IMR-90 (cell line): ENCODE measurements around the gene TF. TPM values are rescaled to one million over a fixed set of nuclear protein-coding genes. Genes with fewer than 3 reads are reported as not detected.

Source experiments
- ATAC-seq: fragments of 200-7000 bp; cut with Tn5 transposase; 2 replicates; pipeline ENCODE4 v1.9.1; 2020; ENCODE audit warnings: low read depth, mild to moderate bottlenecking, moderate library complexity
- BruUV-seq: library from RNA; stranded (reverse); fragments of 400-500 nt; replicated peaks from 2 replicates; lab custom pipeline; 2021; lab: Mats Ljungman, UMichigan
- CTCF ChIA-PET: fragments of 300-600 bp; formaldehyde crosslinking; extraction: SDS; loops from one replicate; lab custom pipeline; 2021; ENCODE audit warnings: antibody characterized with exemption; lab: Yijun Ruan, JAX
- POLR2A ChIA-PET: fragments of 300-600 bp; sonication (Branson Sonifier 250); formaldehyde crosslinking; loops from one replicate; lab custom pipeline; 2022; ENCODE audit warnings: antibody characterized with exemption; ENCODE audit not compliant: unreplicated experiment; lab: Charles Lee
- DNase-seq: peaks from one replicate; pipeline ENCODE4 v3.0.0; 2013
- H2AFZ ChIP-seq: replicated peaks from 2 replicates; pipeline ENCODE3; 2013; ENCODE audit warnings: low read length, mild to moderate bottlenecking; ENCODE audit not compliant: poor library complexity
- H2AK5ac ChIP-seq: 2 replicates; pipeline ENCODE4 v1.6.1; 2013; ENCODE audit warnings: low read depth, low read length, inconsistent platforms
- H2AK9ac ChIP-seq: replicated peaks from 2 replicates; pipeline ENCODE3; 2013; ENCODE audit warnings: mild to moderate bottlenecking, low read depth, low read length, moderate library complexity; ENCODE audit not compliant: poor library complexity
- H2BK120ac ChIP-seq: 2 replicates; pipeline ENCODE4 v1.6.1; 2013; ENCODE audit warnings: low read depth, low read length, inconsistent platforms
- H2BK15ac ChIP-seq: 3 replicates; pipeline ENCODE4 v1.6.1; 2013; ENCODE audit warnings: low read depth, low read length, inconsistent platforms
- H2BK20ac ChIP-seq: 2 replicates; pipeline ENCODE4 v1.6.1; 2013; ENCODE audit warnings: low read depth, mild to moderate bottlenecking, inconsistent platforms, low read length, moderate library complexity
- H2BK5ac ChIP-seq: 2 replicates; pipeline ENCODE4 v1.6.1; 2013; ENCODE audit warnings: mild to moderate bottlenecking, low read depth, low read length, inconsistent platforms; ENCODE audit not compliant: poor library complexity, severe bottlenecking
- H3K14ac ChIP-seq: replicated peaks from 2 replicates; pipeline ENCODE4 v1.6.1; 2013; ENCODE audit warnings: low read depth, low read length, inconsistent platforms
- H3K18ac ChIP-seq: 2 replicates; pipeline ENCODE4 v1.6.1; 2013; ENCODE audit warnings: low read depth, low read length, control low read depth
- H3K23ac ChIP-seq: 2 replicates; pipeline ENCODE4 v1.6.1; 2013; ENCODE audit warnings: low read depth, low read length, inconsistent platforms
- H3K27ac ChIP-seq: 2 replicates; pipeline ENCODE4 v1.5.1; 2013; ENCODE audit warnings: mild to moderate bottlenecking, control low read depth, low read length; ENCODE audit not compliant: insufficient read depth
- H3K27me3 ChIP-seq: 2 replicates; pipeline ENCODE4 v1.6.1; 2013; ENCODE audit warnings: low read length; ENCODE audit not compliant: control insufficient read depth, insufficient read depth
- H3K36me3 ChIP-seq: 2 replicates; pipeline ENCODE4 v1.6.1; 2013; ENCODE audit warnings: low read length, mixed read lengths; ENCODE audit not compliant: control insufficient read depth, insufficient read depth
- H3K4ac ChIP-seq: 2 replicates; pipeline ENCODE4 v1.6.1; 2013; ENCODE audit warnings: low read depth, low read length, inconsistent platforms
- H3K4me1 ChIP-seq: 2 replicates; pipeline ENCODE4 v1.6.1; 2013; ENCODE audit warnings: low read length, mixed read lengths; ENCODE audit not compliant: control insufficient read depth, insufficient read depth
- H3K4me2 ChIP-seq: 2 replicates; pipeline ENCODE4 v1.6.1; 2013; ENCODE audit warnings: low read depth, mild to moderate bottlenecking, control low read depth, low read length, moderate library complexity
- H3K4me3 ChIP-seq: 2 replicates; pipeline ENCODE4 v1.5.1; 2013; ENCODE audit warnings: low read depth, mild to moderate bottlenecking, control low read depth, low read length, moderate library complexity; ENCODE audit not compliant: insufficient read depth
- H3K56ac ChIP-seq: 2 replicates; pipeline ENCODE4 v1.6.1; 2013; ENCODE audit warnings: low read length, inconsistent platforms; ENCODE audit not compliant: insufficient read depth; ENCODE audit errors: extremely low read depth
- H3K79me1 ChIP-seq, 2 experiments: 2 replicates each; pipeline ENCODE4 v1.6.1; 2013; ENCODE audit warnings: low read length in 2 of 2, inconsistent platforms in 1 of 2, low read depth in 1 of 2
- H3K9ac ChIP-seq: 2 replicates; pipeline ENCODE4 v1.6.1; 2013; ENCODE audit warnings: low read depth, low read length, control low read depth
- H3K9me1 ChIP-seq: 2 replicates; pipeline ENCODE4 v1.6.1; 2013; ENCODE audit warnings: low read length, inconsistent platforms; ENCODE audit not compliant: insufficient read depth
- H3K9me3 ChIP-seq: 2 replicates; pipeline ENCODE4 v1.6.1; 2013; ENCODE audit warnings: low read length; ENCODE audit not compliant: control insufficient read depth, insufficient read depth
- H4K20me1 ChIP-seq: 2 replicates; pipeline ENCODE4 v1.6.1; 2013; ENCODE audit warnings: low read length, inconsistent platforms; ENCODE audit not compliant: insufficient read depth
- H4K5ac ChIP-seq: 2 replicates; pipeline ENCODE4 v1.6.1; 2013; ENCODE audit warnings: mild to moderate bottlenecking, low read depth, low read length, control low read depth
- H4K8ac ChIP-seq, 2 experiments: 2 replicates each; pipeline ENCODE4 v1.6.1; 2013; ENCODE audit warnings: low read depth in 2 of 2, low read length in 2 of 2, control low read depth in 1 of 2, inconsistent platforms in 1 of 2
- H4K91ac ChIP-seq: 2 replicates; pipeline ENCODE4 v1.6.1; 2013; ENCODE audit warnings: low read depth, low read length, inconsistent platforms; ENCODE audit not compliant: insufficient read depth
- BHLHE40 ChIP-seq: fragments of 150-350 bp; IDR thresholded peaks from 2 replicates; pipeline ENCODE4 v1.6.1; 2016; ENCODE audit warnings: mild to moderate bottlenecking, low read depth, low read length
- CEBPB ChIP-seq: IDR thresholded peaks from 2 replicates; pipeline ENCODE4 v1.6.1; 2012; ENCODE audit warnings: low read depth, low read length, improper control_type of control experiment
- CHD1 ChIP-seq: IDR thresholded peaks from 2 replicates; pipeline ENCODE4 v1.6.1; 2012; ENCODE audit warnings: low read depth, low read length, improper control_type of control experiment
- ELK1 ChIP-seq: fragments of 150-350 bp; IDR thresholded peaks from 2 replicates; pipeline ENCODE4 v1.6.1; 2016; ENCODE audit warnings: low read depth, mild to moderate bottlenecking, low read length, moderate library complexity, borderline replicate concordance
- FOS ChIP-seq: fragments of 150-350 bp; IDR thresholded peaks from 2 replicates; pipeline ENCODE4 v1.6.1; 2016; ENCODE audit warnings: low read depth, low read length
- MAFK ChIP-seq: IDR thresholded peaks from 2 replicates; pipeline ENCODE4 v1.6.1; 2012; ENCODE audit warnings: low read depth, low read length, improper control_type of control experiment
- MAZ ChIP-seq: IDR thresholded peaks from 2 replicates; pipeline ENCODE4 v1.6.1; 2012; ENCODE audit warnings: low read depth, mild to moderate bottlenecking, low read length, improper control_type of control experiment, moderate library complexity, borderline replicate concordance
- MXI1 ChIP-seq: IDR thresholded peaks from 2 replicates; pipeline ENCODE4 v1.6.1; 2012; ENCODE audit warnings: low read depth, mild to moderate bottlenecking, low read length, moderate library complexity, borderline replicate concordance
- NFE2L2 ChIP-seq: fragments of 150-350 bp; IDR thresholded peaks from 2 replicates; pipeline ENCODE4 v1.6.1; 2016; ENCODE audit warnings: low read depth, mild to moderate bottlenecking, low read length
- POLR2A ChIP-seq: IDR thresholded peaks from 2 replicates; pipeline ENCODE4 v1.6.1; 2012; ENCODE audit warnings: mild to moderate bottlenecking, low read depth, low read length
- RAD21 ChIP-seq: IDR thresholded peaks from 2 replicates; pipeline ENCODE4 v1.6.1; 2012; ENCODE audit warnings: low read length, improper control_type of control experiment
- RCOR1 ChIP-seq: IDR thresholded peaks from 2 replicates; pipeline ENCODE4 v1.6.1; 2012; ENCODE audit warnings: mild to moderate bottlenecking, low read length, improper control_type of control experiment; ENCODE audit not compliant: insufficient replicate concordance
- RFX5 ChIP-seq: IDR thresholded peaks from 2 replicates; pipeline ENCODE4 v1.8.0; 2012; ENCODE audit warnings: low read depth, mild to moderate bottlenecking, low read length, moderate library complexity
- SMC3 ChIP-seq: fragments of 150-350 bp; IDR thresholded peaks from 2 replicates; pipeline ENCODE4 v1.6.1; 2016; ENCODE audit warnings: low read depth, mild to moderate bottlenecking, antibody characterized with exemption, low read length, moderate library complexity
- WGBS, 2 experiments: methylation state at CpG; one replicate each; pipeline versions ENCODE4 v1.1.5 to v1.1.7; 2013; ENCODE audit warnings: missing lambda C conversion rate in 2 of 2; ENCODE audit not compliant: insufficient read length in 1 of 2; ENCODE audit errors: extremely low coverage in 2 of 2; 5-methylcytosine and 5-hydroxymethylcytosine counted together
- dilution Hi-C: fragments of 300-500 bp; cut with HindIII; formaldehyde crosslinking; loops from one replicate; pipeline ENCODE4 v1.14.3; 2018; ENCODE audit warnings: low sequenced_read_pairs; ENCODE audit not compliant: unreplicated experiment
- in situ Hi-C: fragments of 300-500 bp; cut with MboI; formaldehyde crosslinking; loops from 3 replicates; pipeline ENCODE4 v1.14.3; 2019; ENCODE audit warnings: low sequenced_read_pairs, inconsistent platforms, mixed read lengths
- intact Hi-C: fragments of 100-400 bp; cut with micrococcal nuclease; formaldehyde crosslinking; loops from 2 replicates; pipeline ENCODE4 v1.10.0; 2022
- polyA plus RNA-seq, 3 experiments: library from polyadenylated mRNA; depleted of rRNA; stranded (reverse); fragments of >200 nt; gene quantifications; 2 replicates each; pipeline ENCODE4 v1.2.3, GENCODE V29; 2012; ENCODE audit warnings: low replicate concordance in 1 of 3
- total RNA-seq: library from RNA; depleted of rRNA; stranded (reverse); fragments of >200 nt; gene quantifications from 2 replicates; pipeline ENCODE4 v1.2.3, GENCODE V29; 2012
- TF ChIP-seq, protein P1 (sequence below): fragments of 150-350 bp; IDR thresholded peaks from 2 replicates; pipeline ENCODE4 v1.6.1; 2017; ENCODE audit warnings: mild to moderate bottlenecking, antibody characterized with exemption, low read length, low read depth
- TF ChIP-seq, protein P2 (sequence below): conservative IDR thresholded peaks from 2 replicates; pipeline ENCODE4 v1.5.1; 2012; ENCODE audit warnings: mild to moderate bottlenecking, low read depth, low read length, improper control_type of control experiment

The TF gene
- total and polyA plus RNA-seq, 2 of the 4 experiments (the other 2 are of a cell fraction), result 0.07 TPM; not detected in 1

DNA sequence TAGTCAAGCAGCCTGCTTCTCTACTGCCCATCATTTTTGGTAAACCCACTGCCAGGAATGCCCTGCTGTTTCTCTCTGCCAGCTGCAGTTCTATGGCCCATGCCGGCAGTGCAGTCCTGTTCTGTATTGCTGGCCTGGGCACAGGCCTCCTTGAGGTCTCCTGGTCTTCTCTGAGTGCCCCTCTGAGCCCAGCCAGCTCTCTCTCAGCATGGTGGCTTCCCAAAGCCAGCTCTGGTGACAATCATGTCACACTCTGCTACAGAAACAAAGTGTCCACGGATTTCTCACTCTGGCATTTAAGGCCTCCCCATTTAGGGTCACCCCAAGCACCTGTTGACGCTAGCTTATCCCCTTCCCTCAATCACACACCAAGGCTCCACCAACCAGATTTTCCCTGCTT is 83.9 kb downstream of the TF start:
- DNase-seq, result no peak
- Histone ChIP-seq H4K5ac (no peak overlapping the region), H4K91ac (no peak overlapping the region), H2AK5ac (no peak overlapping the region), H3K4me1 (no peaks in the 10 kb centered on the region), H3K9me1 (peaks cover 6% of the 10 kb centered on the region), H3K27ac (no peak overlapping the region), H2AFZ (no peak overlapping the region), H3K4me2 (no peak overlapping the region), H2BK5ac (no peak overlapping the region), H3K18ac (no peak overlapping the region), H3K23ac (no peak overlapping the region), H4K20me1 (no peaks in the 10 kb centered on the region), H3K9me3 (no peaks in the 10 kb centered on the region), H2BK120ac (no peak overlapping the region), H2BK15ac (no peak overlapping the region), H4K8ac (no peak overlapping the region), H3K9ac (no peak overlapping the region), H3K4ac (no peak overlapping the region), H3K27me3 (peaks cover 8% of the 10 kb centered on the region), H3K36me3 (peaks cover 3% of the 10 kb centered on the region), H2BK20ac (no peak overlapping the region), H3K79me1 (no peaks in the 10 kb centered on the region), H3K56ac (no peak overlapping the region), H3K14ac (no peak overlapping the region), H3K4me3 (no peak overlapping the region), H2AK9ac (no peak overlapping the region)
- no TSS peak for BruUV-seq
- TF ChIP-seq FOS (no peak), POLR2A (no peak), RCOR1 (no peak), BHLHE40 (no peak), SMC3 (no peak), CHD1 (no peak), RAD21 (no peak), MAFK (no peak), ELK1 (no peak), RFX5 (no peak), NFE2L2 (no peak), MXI1 (no peak), CEBPB (no peak), MAZ (no peak)
- TF ChIP-seq, protein P1, sequence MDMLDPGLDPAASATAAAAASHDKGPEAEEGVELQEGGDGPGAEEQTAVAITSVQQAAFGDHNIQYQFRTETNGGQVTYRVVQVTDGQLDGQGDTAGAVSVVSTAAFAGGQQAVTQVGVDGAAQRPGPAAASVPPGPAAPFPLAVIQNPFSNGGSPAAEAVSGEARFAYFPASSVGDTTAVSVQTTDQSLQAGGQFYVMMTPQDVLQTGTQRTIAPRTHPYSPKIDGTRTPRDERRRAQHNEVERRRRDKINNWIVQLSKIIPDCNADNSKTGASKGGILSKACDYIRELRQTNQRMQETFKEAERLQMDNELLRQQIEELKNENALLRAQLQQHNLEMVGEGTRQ, result no peak
- TF ChIP-seq, protein P2, sequence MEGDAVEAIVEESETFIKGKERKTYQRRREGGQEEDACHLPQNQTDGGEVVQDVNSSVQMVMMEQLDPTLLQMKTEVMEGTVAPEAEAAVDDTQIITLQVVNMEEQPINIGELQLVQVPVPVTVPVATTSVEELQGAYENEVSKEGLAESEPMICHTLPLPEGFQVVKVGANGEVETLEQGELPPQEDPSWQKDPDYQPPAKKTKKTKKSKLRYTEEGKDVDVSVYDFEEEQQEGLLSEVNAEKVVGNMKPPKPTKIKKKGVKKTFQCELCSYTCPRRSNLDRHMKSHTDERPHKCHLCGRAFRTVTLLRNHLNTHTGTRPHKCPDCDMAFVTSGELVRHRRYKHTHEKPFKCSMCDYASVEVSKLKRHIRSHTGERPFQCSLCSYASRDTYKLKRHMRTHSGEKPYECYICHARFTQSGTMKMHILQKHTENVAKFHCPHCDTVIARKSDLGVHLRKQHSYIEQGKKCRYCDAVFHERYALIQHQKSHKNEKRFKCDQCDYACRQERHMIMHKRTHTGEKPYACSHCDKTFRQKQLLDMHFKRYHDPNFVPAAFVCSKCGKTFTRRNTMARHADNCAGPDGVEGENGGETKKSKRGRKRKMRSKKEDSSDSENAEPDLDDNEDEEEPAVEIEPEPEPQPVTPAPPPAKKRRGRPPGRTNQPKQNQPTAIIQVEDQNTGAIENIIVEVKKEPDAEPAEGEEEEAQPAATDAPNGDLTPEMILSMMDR, result no peak
- in situ Hi-C loops, result no loop called here
- CTCF ChIA-PET, result no interaction called here
- intact Hi-C loops, result no loop called here
- POLR2A ChIA-PET, result no interaction called here
- WGBS, 2 experiments, result 88% methylated on average over 1 of the region's 3 CpGs; no CpG with 5 or more reads in 1 of the 2 experiments
- dilution Hi-C loops, result no loop called here
- ATAC-seq, result no peak
